ENCODE measurements around the gene TFDP1. TPM values are rescaled to one million over a fixed set of nuclear protein-coding genes. Genes with fewer than 3 reads are reported as not detected.

Gene TFDP1
- total RNA-seq, 1 experiment from 2014 or later: 162 TPM

GRCh38 chr13:113597391-113598080 is 13.0 kb downstream of the TFDP1 start:
- no peak for DNase-seq (ENCODE audit: low spot score)

- no peak for DNase-seq (ENCODE audit: low spot score)
These were observed 13.5 kb downstream of the TFDP1 start for GRCh38 chr13:113598081-113598410.

DNA sequence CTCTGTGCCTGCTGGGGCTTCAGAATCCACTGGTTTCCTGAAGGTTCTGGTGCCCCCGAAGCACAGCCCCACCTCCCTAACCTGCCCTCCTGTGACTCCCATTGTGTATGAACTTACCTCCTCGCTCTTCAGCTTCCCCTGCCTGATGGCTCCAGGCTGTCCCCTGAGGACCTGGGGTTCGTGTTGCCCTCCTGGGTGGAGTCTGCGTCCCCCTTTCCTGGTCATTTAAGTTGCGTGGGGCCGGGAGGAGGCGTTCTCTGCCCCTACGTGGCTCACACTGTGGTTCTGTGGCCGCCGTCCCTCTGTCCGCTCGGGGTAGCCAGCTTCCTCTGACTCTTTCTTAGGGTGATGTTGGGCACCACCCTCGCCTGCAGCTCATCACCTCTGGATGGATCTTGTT is 13.9 kb downstream of the TFDP1 start:
- no peak for DNase-seq (ENCODE audit: low spot score)

DNA sequence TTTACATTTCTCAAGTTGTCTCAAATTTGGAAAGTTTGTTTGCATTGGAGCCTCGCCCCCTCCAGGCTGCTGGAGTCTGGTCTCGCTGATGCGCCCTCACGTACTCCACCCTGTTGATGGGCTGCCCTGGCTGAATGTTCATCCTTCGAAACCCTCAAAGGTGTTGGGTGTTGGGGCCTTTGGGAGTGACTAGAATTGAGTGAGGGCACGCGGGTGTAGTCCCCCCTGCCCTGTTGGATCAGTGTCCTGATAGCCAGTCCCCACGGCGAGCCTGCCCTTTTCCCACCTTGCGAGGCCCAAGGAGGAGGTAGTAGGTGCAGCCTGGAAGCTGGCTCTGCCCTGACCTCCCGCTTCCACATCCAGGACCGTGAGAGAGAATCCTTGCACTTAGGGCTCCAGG is 14.8 kb downstream of the TFDP1 start:
- no peak for DNase-seq (ENCODE audit: low spot score)

GRCh38 chr13:113601166-113602070 is 16.9 kb downstream of the TFDP1 start:
- DNase-seq (ENCODE audit: low spot score): no peak

DNA sequence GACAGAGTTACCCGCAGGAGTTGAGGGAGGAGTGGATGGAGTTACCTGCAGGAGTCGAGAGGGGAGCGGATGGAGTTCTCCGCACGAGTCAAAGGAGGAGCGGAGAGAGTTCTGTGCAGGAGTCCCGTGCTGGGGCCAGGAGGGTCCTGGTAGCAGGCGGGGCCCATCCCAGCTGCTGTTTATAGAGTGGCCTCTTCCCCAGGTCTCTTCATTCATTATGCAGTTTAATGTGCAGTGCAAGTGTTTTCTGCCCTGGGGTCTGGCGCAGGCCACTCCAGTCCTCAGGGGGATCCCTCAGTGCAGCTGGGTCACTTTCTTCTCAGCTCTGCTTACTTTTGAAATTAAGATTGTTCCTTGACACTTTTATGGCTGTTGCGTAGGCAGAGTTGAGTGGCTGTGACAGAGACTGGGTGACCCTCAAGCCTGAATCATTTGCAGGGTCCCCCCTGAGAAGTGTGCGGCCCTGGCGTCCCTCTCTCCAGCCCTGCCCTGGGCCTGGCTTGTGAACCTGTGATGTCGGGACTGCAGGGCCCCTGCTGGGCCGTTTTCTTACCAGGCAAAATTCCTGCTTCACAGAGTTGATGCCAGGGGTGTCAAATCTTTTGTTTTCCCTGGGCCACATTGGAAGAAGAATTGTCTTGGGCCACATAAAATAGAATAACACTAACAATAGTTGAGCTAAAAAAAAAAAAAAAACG is 17.9 kb downstream of the TFDP1 start:
- DNase-seq (ENCODE audit: low spot score): no peak

DNA sequence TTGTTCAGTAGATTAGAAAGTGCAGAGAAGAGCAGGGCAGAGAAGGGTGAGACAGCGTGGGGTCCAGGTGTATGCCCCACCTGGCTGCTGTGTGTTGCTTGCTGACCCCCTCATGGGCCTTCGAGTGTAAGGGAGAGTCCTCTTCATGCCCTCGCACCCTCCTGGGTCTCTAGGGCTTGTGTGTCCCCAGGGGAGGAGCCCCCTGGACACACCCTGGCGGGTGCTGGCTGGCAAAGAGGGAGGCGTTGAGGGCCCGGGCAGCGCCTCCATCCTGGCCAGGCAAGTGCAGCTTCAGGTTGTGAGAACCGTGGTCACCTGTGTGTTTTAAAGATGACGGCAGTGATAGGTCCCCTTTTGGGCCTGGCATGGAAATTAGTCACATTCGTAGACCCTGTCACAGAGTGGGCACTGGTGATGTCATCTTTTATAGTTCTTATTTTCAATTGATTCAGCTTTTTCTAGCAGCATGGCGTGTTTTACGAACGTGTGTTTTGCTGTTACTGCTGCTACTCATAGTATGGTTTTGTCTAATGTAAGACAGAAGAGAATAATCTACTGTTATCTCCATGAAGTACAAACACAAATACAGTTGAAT is 18.7 kb downstream of the TFDP1 start:
- DNase-seq (ENCODE audit: low spot score): no peak

GRCh38 chr13:113604186-113604585 is 19.6 kb downstream of the TFDP1 start:
- DNase-seq (ENCODE audit: low spot score): no peak

DNA sequence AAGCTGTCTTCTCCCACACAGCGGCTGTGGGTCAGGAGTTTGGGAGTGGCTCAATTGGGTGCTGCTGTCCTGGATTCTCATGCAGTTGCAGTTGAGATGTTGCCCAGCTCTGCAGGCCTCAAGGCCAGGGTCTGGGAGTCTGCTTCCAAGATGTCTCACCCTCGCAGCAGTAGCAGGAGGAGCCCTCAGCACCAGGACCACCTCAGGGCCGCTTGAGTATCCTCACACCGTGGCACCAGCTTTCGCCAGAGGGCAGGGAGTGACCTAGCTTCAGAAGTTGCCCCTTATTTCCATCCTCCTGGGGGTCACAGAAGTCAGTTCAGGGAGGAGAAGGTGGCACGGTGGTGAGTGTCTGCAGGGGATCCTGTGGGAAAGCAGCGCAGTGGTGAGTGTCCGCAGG is 20.9 kb downstream of the TFDP1 start:
- no peak for DNase-seq (ENCODE audit: low spot score)

- no peak for DNase-seq (ENCODE audit: low spot score)
These were observed 21.4 kb downstream of the TFDP1 start for GRCh38 chr13:113605866-113606438.

- no peak for DNase-seq (ENCODE audit: low spot score)
These were observed 22.7 kb downstream of the TFDP1 start for GRCh38 chr13:113607056-113607888.

GRCh38 chr13:113607889-113608635 is 23.5 kb downstream of the TFDP1 start:
- DNase-seq (ENCODE audit: low spot score): no peak

GRCh38 chr13:113608967-113609533 is 24.5 kb downstream of the TFDP1 start:
- DNase-seq (ENCODE audit: low spot score): no peak

- DNase-seq (ENCODE audit: low spot score): no peak
These were observed 25.1 kb downstream of the TFDP1 start for GRCh38 chr13:113609616-113610015.

DNA sequence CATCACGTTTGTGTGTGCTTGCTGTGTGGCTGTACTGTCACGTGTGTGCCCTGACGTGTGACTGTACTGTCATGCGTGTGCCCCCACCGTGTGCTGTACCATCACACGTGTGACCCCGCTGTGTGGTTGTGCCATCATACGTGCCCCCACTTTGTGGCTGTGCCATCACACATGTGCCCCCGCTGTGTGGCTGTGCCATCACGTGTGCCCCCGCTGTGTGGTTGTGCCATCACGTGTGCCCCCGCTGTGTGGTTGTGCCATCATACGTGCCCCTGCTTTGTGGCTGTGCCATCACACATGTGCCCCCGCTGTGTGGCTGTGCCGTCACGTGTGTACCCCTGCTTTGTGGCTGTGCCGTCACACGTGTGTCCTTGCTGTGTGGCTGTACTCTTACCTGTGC is 25.7 kb downstream of the TFDP1 start:
- DNase-seq (ENCODE audit: low spot score): no peak

DNA sequence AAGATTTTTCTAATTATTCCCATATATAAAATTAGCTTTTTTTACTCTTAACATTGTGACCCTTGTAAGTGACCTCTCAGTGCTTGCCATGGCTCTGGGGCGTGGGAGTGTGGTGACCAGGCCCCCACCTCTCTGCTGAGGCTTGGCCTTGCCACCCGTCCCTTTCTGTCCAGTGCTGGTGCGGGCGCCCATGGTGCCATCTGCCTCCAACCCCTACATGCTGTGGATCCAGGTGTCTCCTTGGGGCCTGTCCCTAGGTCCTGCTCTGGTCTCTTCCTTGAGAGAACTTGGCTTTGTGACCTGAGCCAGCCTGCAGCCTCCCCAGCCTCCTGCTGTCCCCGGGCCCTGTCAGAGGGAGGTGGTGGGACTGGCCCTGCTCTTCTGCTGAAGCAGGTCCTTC is 27.4 kb downstream of the TFDP1 start:
- no peak for DNase-seq (ENCODE audit: low spot score)

DNA sequence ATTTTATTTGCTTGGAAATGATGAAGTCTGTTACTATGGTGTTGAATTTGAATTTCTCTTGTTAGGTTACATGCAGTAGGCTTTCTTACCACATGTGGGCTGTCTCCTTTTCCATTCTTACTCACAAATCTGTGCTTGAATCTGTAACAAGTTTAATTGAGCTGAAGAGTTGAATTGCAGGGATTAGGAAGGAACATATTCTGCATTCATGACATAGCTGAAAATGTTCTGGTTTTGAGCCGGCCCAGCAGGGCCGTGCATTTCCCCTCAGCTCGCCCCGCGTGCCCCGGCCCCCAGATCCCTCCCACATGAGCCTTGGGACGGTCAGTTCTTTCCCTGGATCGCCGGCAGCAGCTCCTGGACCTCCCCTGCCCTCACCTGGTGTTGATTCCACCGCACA is 28.1 kb downstream of the TFDP1 start:
- no peak for DNase-seq (ENCODE audit: low spot score)

GRCh38 chr13:113613789-113614379 is 29.3 kb downstream of the TFDP1 start:
- DNase-seq (ENCODE audit: low spot score): no peak

GRCh38 chr13:113616281-113616906 is 31.8 kb downstream of the TFDP1 start:
- no peak for DNase-seq (ENCODE audit: low spot score)
